Right atrium auricular region (tissue), 2 donors: ENCODE data around the gene MBD3L4. TPM values are rescaled to one million over a fixed set of nuclear protein-coding genes. Genes with fewer than 3 reads are reported as not detected.

Experiments
- DNase-seq: peaks from one replicate; pipeline ENCODE4 v3.0.0-alpha.2; 2019; ENCODE audit warnings: low spot score
- H3K27ac ChIP-seq, 2 donors: fragments of 200-600 bp; sonication (generic); 1 replicate in 1 of 2; 2 replicates in 1 of 2; pipeline ENCODE4 v1.5.1; 2016 to 2019
- H3K27me3 ChIP-seq, 2 donors: fragments of 200-600 bp; sonication (generic); one replicate each; pipeline versions ENCODE4 v1.5.1 to v1.6.0; 2017 to 2019
- H3K36me3 ChIP-seq: fragments of 200-600 bp; sonication (generic); one replicate; pipeline ENCODE4 v1.5.1; 2016
- H3K4me1 ChIP-seq, 2 donors: fragments of 200-600 bp; sonication (generic); one replicate each; pipeline versions ENCODE4 v1.5.1 to v1.6.0; 2017 to 2019
- H3K4me3 ChIP-seq, 2 donors: fragments of 200-600 bp; sonication (generic); 1 replicate in 1 of 2; 2 replicates in 1 of 2; pipeline ENCODE4 v1.5.1; 2017 to 2019; ENCODE audit warnings: mild to moderate bottlenecking in 1 of 2, moderate library complexity in 1 of 2
- H3K9me3 ChIP-seq, 2 donors: fragments of 200-600 bp; sonication (generic); one replicate each; pipeline ENCODE4 v1.5.1; 2019
- CTCF ChIP-seq, 2 donors: fragments of 200-600 bp; sonication (generic); IDR thresholded peaks; one replicate each; pipeline ENCODE4 v1.5.1; 2019; ENCODE audit warnings: antibody characterized with exemption in 2 of 2
- total RNA-seq, 2 donors: library from RNA; depleted of rRNA; stranded (reverse); fragments of >200 nt; gene quantifications; one replicate each; pipeline ENCODE4 v1.1.0, GENCODE V29; 2016

The MBD3L4 gene
- total RNA-seq, 2 donors from 2014 or later: not detected

- no peak for TF ChIP-seq CTCF (IDR thresholded peaks at IDR 0.05)
- Histone ChIP-seq H3K27me3 (no peaks in the 10 kb centered on the region), H3K9me3 (no peaks in the 10 kb centered on the region), H3K4me3 (no peak overlapping the region), H3K27ac (no peak overlapping the region), H3K36me3 (no peaks in the 10 kb centered on the region), H3K4me1 (no peaks in the 10 kb centered on the region)
- DNase-seq: no peak
Observed at GRCh38 chr19:6997679-6998445, 42.1 kb downstream of the MBD3L4 start.

GRCh38 chr19:6996810-6997209, 43.2 kb downstream of the MBD3L4 start:
- no peak for TF ChIP-seq CTCF (IDR thresholded peaks at IDR 0.05)
- no peak for DNase-seq
- Histone ChIP-seq H3K27ac (no peak overlapping the region), H3K4me3 (no peak overlapping the region), H3K4me1 (no peaks in the 10 kb centered on the region), H3K36me3 (no peaks in the 10 kb centered on the region), H3K9me3 (no peaks in the 10 kb centered on the region), H3K27me3 (no peaks in the 10 kb centered on the region)

GRCh38 chr19:6995054-6995453, 44.9 kb downstream of the MBD3L4 start:
- no peaks in the 10 kb centered on the region for H3K9me3 ChIP-seq
- no peak for TF ChIP-seq CTCF (IDR thresholded peaks at IDR 0.05)
- H3K27ac ChIP-seq: no peak overlapping the region
- no peak for DNase-seq
- H3K27me3 ChIP-seq: no peaks in the 10 kb centered on the region
- H3K4me3 ChIP-seq: no peak overlapping the region
- H3K36me3 ChIP-seq: no peaks in the 10 kb centered on the region
- H3K4me1 ChIP-seq: no peaks in the 10 kb centered on the region

- TF ChIP-seq CTCF (IDR thresholded peaks at IDR 0.05): no peak
- Histone ChIP-seq H3K36me3 (no peaks in the 10 kb centered on the region), H3K9me3 (peaks cover 0 to 32% of the 10 kb centered on the region in 2 donors), H3K4me1 (no peaks in the 10 kb centered on the region), H3K27ac (no peak overlapping the region), H3K27me3 (no peaks in the 10 kb centered on the region), H3K4me3 (no peak overlapping the region)
- no peak for DNase-seq
Observed at GRCh38 chr19:6988257-6988656, 51.7 kb downstream of the MBD3L4 start.

GRCh38 chr19:6987850-6988249, 52.1 kb downstream of the MBD3L4 start:
- Histone ChIP-seq H3K4me1 (no peaks in the 10 kb centered on the region), H3K9me3 (peaks cover 0 to 36% of the 10 kb centered on the region in 2 donors), H3K27me3 (no peaks in the 10 kb centered on the region), H3K27ac (no peak overlapping the region), H3K36me3 (no peaks in the 10 kb centered on the region), H3K4me3 (no peak overlapping the region)
- TF ChIP-seq CTCF (IDR thresholded peaks at IDR 0.05): no peak
- no peak for DNase-seq

Other genes starting within 250 kb of the MBD3L4 start
- not detected for gene ADGRE1, start 152.6 kb downstream of the MBD3L4 start, total RNA-seq
- gene MBD3L2B, start 18.7 kb downstream of the MBD3L4 start, total RNA-seq: not detected
- gene MBD3L5, start 9.6 kb downstream of the MBD3L4 start, total RNA-seq: not detected
- gene MBD3L2, start 9.1 kb upstream of the MBD3L4 start, total RNA-seq: not detected
- not detected for gene MBD3L3, start 18.5 kb upstream of the MBD3L4 start, total RNA-seq
- 1 to 10 TPM; 3.1 to 5.1 TPM for gene ZNF557, start 29.5 kb upstream of the MBD3L4 start, total RNA-seq